ENCODE results near the gene DNAJC18.

DNA sequence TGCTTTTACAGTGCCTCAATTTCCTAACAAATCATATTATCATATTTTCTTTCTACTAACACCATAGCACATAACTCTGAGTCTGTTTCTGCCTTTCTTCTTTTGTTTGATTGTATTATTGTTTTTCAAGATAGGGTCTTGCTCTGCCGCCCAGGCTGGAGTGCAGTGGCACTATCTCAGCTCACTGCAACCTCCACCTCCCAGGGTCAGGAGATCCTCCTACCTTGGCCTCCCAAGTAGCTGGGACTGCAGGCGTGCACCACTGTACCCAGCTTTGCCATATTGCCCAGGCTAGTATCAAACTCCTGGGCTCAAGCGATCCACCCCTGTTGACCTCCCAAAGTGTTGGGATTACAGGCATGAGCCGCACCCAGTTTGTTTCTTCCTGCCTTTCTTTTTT, 78.9 kb downstream of the DNAJC18 start:
- TF ChIP-seq CTCF (IDR thresholded peaks at IDR 0.05) (no peak), POLR2A (IDR thresholded peaks at IDR 0.05) (no peak)
